BLaER1 treated with 17β-estradiol and CSF1 and Interleukin-3, amounts not matched to agents 10 nM and 100 nM (cell line): ENCODE data around the gene SMAD6.
A peak's percentile ranks its signal among the peaks of the same experiment; 100 is the strongest.

ENCODE experiments used
- H3K27ac ChIP-seq, 11 experiments: shearing (Covaris generic); formaldehyde crosslinking; 2 replicates each; pipeline ENCODE4 v1.8.1; 2022
- H3K27me3 ChIP-seq, 11 experiments: shearing (Covaris generic); formaldehyde crosslinking; 2 replicates each; pipeline ENCODE4 v1.8.1; 2022
- H3K36me3 ChIP-seq, 11 experiments: shearing (Covaris generic); formaldehyde crosslinking; 2 replicates each; pipeline ENCODE4 v1.8.1; 2022
- H3K4me1 ChIP-seq, 10 experiments: shearing (Covaris generic); formaldehyde crosslinking; 2 replicates each; pipeline ENCODE4 v1.8.1; 2022
- H3K4me2 ChIP-seq, 11 experiments: shearing (Covaris generic); formaldehyde crosslinking; 2 replicates each; pipeline ENCODE4 v1.8.1; 2022
- H3K4me3 ChIP-seq, 10 experiments: shearing (Covaris generic); formaldehyde crosslinking; 2 replicates each; pipeline ENCODE4 v1.8.1; 2022
- H3K9ac ChIP-seq, 11 experiments: shearing (Covaris generic); formaldehyde crosslinking; 2 replicates each; pipeline ENCODE4 v1.8.1; 2022
- H3K9me3 ChIP-seq, 11 experiments: shearing (Covaris generic); formaldehyde crosslinking; replicated peaks in 1 of 11; 2 replicates each; pipeline ENCODE4 v1.8.1; 2022
- H4K20me1 ChIP-seq, 11 experiments: shearing (Covaris generic); formaldehyde crosslinking; 2 replicates each; pipeline ENCODE4 v1.8.1; 2022
- Cebpa-rat ChIP-seq, 11 experiments: shearing (Covaris generic); IDR thresholded peaks; 2 replicates each; pipeline ENCODE4 v1.8.1; 2022

The SMAD6 gene

GRCh38 chr15:66741646-66742045 is 39.6 kb downstream of the SMAD6 start:
- Histone ChIP-seq H3K4me3 (no peak overlapping the region), H3K9me3 (no peaks in the 10 kb centered on the region), H3K27me3 (no peaks in the 10 kb centered on the region), H3K36me3 (peaks cover 0 to 28% (median 0%) of the 10 kb centered on the region in 11 experiments; a peak in 3 of 22 replicates), H3K4me2 (peak overlapping the region in 7 of 11 experiments; percentile 12 to 60 (median 41); a peak in 10 of 22 replicates), H3K27ac (no peak overlapping the region), H3K9ac (no peak overlapping the region), H4K20me1 (peaks cover 0 to 100% (median 0%) of the 10 kb centered on the region in 11 experiments; a peak in 7 of 22 replicates), H3K4me1 (peaks cover 12 to 31% (median 26%) of the 10 kb centered on the region in 10 experiments)
- no peak for TF ChIP-seq Cebpa-rat (IDR thresholded peaks at IDR 0.05)

GRCh38 chr15:66742286-66742685 is 40.2 kb downstream of the SMAD6 start:
- no peaks in the 10 kb centered on the region for H3K9me3 ChIP-seq
- H3K36me3 ChIP-seq = peaks cover 0 to 23% (median 0%) of the 10 kb centered on the region in 11 experiments; a peak in 3 of 22 replicates
- peaks cover 12 to 31% (median 26%) of the 10 kb centered on the region in 10 experiments for H3K4me1 ChIP-seq
- no peak overlapping the region for H3K4me3 ChIP-seq
- no peaks in the 10 kb centered on the region for H3K27me3 ChIP-seq
- no peak overlapping the region for H3K9ac ChIP-seq
- peak overlapping the region in 6 of 11 experiments; percentile 39 to 60 (median 42); a peak in 7 of 22 replicates for H3K4me2 ChIP-seq
- peaks cover 0 to 100% (median 0%) of the 10 kb centered on the region in 11 experiments; a peak in 7 of 22 replicates for H4K20me1 ChIP-seq
- no peak overlapping the region for H3K27ac ChIP-seq
- no peak for TF ChIP-seq Cebpa-rat (IDR thresholded peaks at IDR 0.05)

- Histone ChIP-seq H3K9ac (no peak overlapping the region), H3K4me3 (no peak overlapping the region), H4K20me1 (peaks cover 0 to 100% (median 0%) of the 10 kb centered on the region in 11 experiments; a peak in 8 of 22 replicates), H3K27ac (no peak overlapping the region), H3K9me3 (no peaks in the 10 kb centered on the region), H3K4me1 (peaks cover 12 to 31% (median 26%) of the 10 kb centered on the region in 10 experiments), H3K27me3 (no peaks in the 10 kb centered on the region), H3K4me2 (no peak overlapping the region), H3K36me3 (peaks cover 0 to 14% (median 0%) of the 10 kb centered on the region in 11 experiments; a peak in 2 of 22 replicates)
- no peak for TF ChIP-seq Cebpa-rat (IDR thresholded peaks at IDR 0.05)
Observed at GRCh38 chr15:66743204-66743603, 41.2 kb downstream of the SMAD6 start.

GRCh38 chr15:66743703-66744536 is 41.9 kb downstream of the SMAD6 start:
- Histone ChIP-seq H3K9ac (no peak overlapping the region), H3K9me3 (no peaks in the 10 kb centered on the region), H3K27ac (no peak overlapping the region), H3K4me1 (peaks cover 12 to 31% (median 26%) of the 10 kb centered on the region in 10 experiments), H3K4me3 (no peak overlapping the region), H3K36me3 (peaks cover 0 to 10% (median 0%) of the 10 kb centered on the region in 11 experiments; a peak in 2 of 22 replicates), H3K27me3 (no peaks in the 10 kb centered on the region), H4K20me1 (peaks cover 0 to 100% (median 0%) of the 10 kb centered on the region in 11 experiments; a peak in 8 of 22 replicates), H3K4me2 (peak overlapping the region; percentile 16 to 62 (median 44); a peak in 20 of 22 replicates)
- no peak for TF ChIP-seq Cebpa-rat (IDR thresholded peaks at IDR 0.05)

GRCh38 chr15:66744610-66745279 is 42.7 kb downstream of the SMAD6 start:
- Histone ChIP-seq H4K20me1 (peaks cover 0 to 100% (median 0%) of the 10 kb centered on the region in 11 experiments; a peak in 8 of 22 replicates), H3K4me1 (peaks cover 12 to 31% (median 26%) of the 10 kb centered on the region in 10 experiments), H3K36me3 (peaks cover 0 to 10% (median 0%) of the 10 kb centered on the region in 11 experiments; a peak in 2 of 22 replicates), H3K9ac (no peak overlapping the region), H3K27ac (no peak overlapping the region), H3K4me2 (peak overlapping the region; percentile 27 to 62 (median 44); a peak in 20 of 22 replicates), H3K9me3 (no peaks in the 10 kb centered on the region), H3K4me3 (no peak overlapping the region), H3K27me3 (no peaks in the 10 kb centered on the region)
- TF ChIP-seq Cebpa-rat (IDR thresholded peaks at IDR 0.05) = no peak

- Histone ChIP-seq H3K4me2 (0 out of 22 replicates have a peak overlapping the region, but pooled peaks of 1 of the 11 experiments have one; percentile 28), H3K36me3 (peaks cover 0 to 10% (median 0%) of the 10 kb centered on the region in 11 experiments; a peak in 2 of 22 replicates), H3K9me3 (no peaks in the 10 kb centered on the region), H3K9ac (no peak overlapping the region), H3K4me1 (peaks cover 12 to 31% (median 26%) of the 10 kb centered on the region in 10 experiments), H4K20me1 (peaks cover 0 to 100% (median 0%) of the 10 kb centered on the region in 11 experiments; a peak in 9 of 22 replicates), H3K27me3 (no peaks in the 10 kb centered on the region), H3K27ac (no peak overlapping the region), H3K4me3 (no peak overlapping the region)
- no peak for TF ChIP-seq Cebpa-rat (IDR thresholded peaks at IDR 0.05)
Observed at GRCh38 chr15:66745530-66746230, 43.6 kb downstream of the SMAD6 start.

- Histone ChIP-seq H3K27me3 (no peaks in the 10 kb centered on the region), H3K4me1 (peaks cover 12 to 31% (median 26%) of the 10 kb centered on the region in 10 experiments)
Observed at GRCh38 chr15:66746231-66746605, 44.2 kb downstream of the SMAD6 start.

GRCh38 chr15:66747223-66747622 is 45.2 kb downstream of the SMAD6 start:
- Histone ChIP-seq H3K4me2 (no peak overlapping the region), H4K20me1 (peaks cover 0 to 100% (median 0%) of the 10 kb centered on the region in 11 experiments; a peak in 10 of 22 replicates), H3K27me3 (no peaks in the 10 kb centered on the region), H3K9me3 (no peaks in the 10 kb centered on the region), H3K36me3 (peaks cover 0 to 11% (median 0%) of the 10 kb centered on the region in 11 experiments; a peak in 3 of 22 replicates), H3K9ac (no peak overlapping the region), H3K27ac (no peak overlapping the region), H3K4me3 (no peak overlapping the region), H3K4me1 (peaks cover 20 to 34% (median 28%) of the 10 kb centered on the region in 10 experiments)
- TF ChIP-seq Cebpa-rat (IDR thresholded peaks at IDR 0.05) = no peak

More at GRCh38 chr15:66746231-66746605, 44.2 kb downstream of the SMAD6 start:
- Histone ChIP-seq H3K4me2 (no peak overlapping the region), H3K9me3 (no peaks in the 10 kb centered on the region), H3K36me3 (peaks cover 0 to 10% (median 0%) of the 10 kb centered on the region in 11 experiments; a peak in 2 of 22 replicates), H3K9ac (no peak overlapping the region), H4K20me1 (peaks cover 0 to 100% (median 0%) of the 10 kb centered on the region in 11 experiments; a peak in 10 of 22 replicates), H3K27ac (no peak overlapping the region), H3K4me3 (no peak overlapping the region)
- no peak for TF ChIP-seq Cebpa-rat (IDR thresholded peaks at IDR 0.05)
